ENCODE data around the gene TMED5. TPM values are rescaled to one million over a fixed set of nuclear protein-coding genes. Genes with fewer than 3 reads are reported as not detected.

Gene TMED5
- total RNA-seq, 1 donor from 2014 or later, result 38.3 TPM

- no peak for TF ChIP-seq CTCF (conservative IDR thresholded peaks at IDR 0.05)
- Mint-ChIP-seq H3K9me3 (peaks cover under 1% of the 10 kb centered on the region), H3K27me3 (ENCODE audit: low read depth) (no peaks in the 10 kb centered on the region), H3K27ac (ENCODE audit: unreplicated experiment) (no peak overlapping the region), H3K4me1 (no peaks in the 10 kb centered on the region), H3K4me3 (no peak overlapping the region), H3K36me3 (ENCODE audit: low read depth) (peaks cover 26% of the 10 kb centered on the region)
- DNase-seq (ENCODE audit: low read depth, low spot score), result no peak
Measured at GRCh38 chr1:93215322-93215721, 35.1 kb upstream of the TMED5 start.

GRCh38 chr1:93207211-93207610, 27.0 kb upstream of the TMED5 start:
- H3K9me3 Mint-ChIP-seq, result no peaks in the 10 kb centered on the region
- peaks cover 4% of the 10 kb centered on the region for H3K36me3 Mint-ChIP-seq (ENCODE audit: low read depth)
- no peak overlapping the region for H3K27ac Mint-ChIP-seq (ENCODE audit: unreplicated experiment)
- no peak for DNase-seq (ENCODE audit: low read depth, low spot score)
- no peaks in the 10 kb centered on the region for H3K4me1 Mint-ChIP-seq
- no peaks in the 10 kb centered on the region for H3K27me3 Mint-ChIP-seq (ENCODE audit: low read depth)
- TF ChIP-seq CTCF (conservative IDR thresholded peaks at IDR 0.05), result no peak
- no peak overlapping the region for H3K4me3 Mint-ChIP-seq

GRCh38 chr1:93206567-93206954, 26.3 kb upstream of the TMED5 start:
- Mint-ChIP-seq H3K4me1 (no peaks in the 10 kb centered on the region), H3K4me3 (no peak overlapping the region), H3K9me3 (no peaks in the 10 kb centered on the region), H3K36me3 (ENCODE audit: low read depth) (peaks cover 4% of the 10 kb centered on the region), H3K27ac (ENCODE audit: unreplicated experiment) (no peak overlapping the region), H3K27me3 (ENCODE audit: low read depth) (no peaks in the 10 kb centered on the region)
- TF ChIP-seq CTCF (conservative IDR thresholded peaks at IDR 0.05), result no peak
- DNase-seq (ENCODE audit: low read depth, low spot score), result no peak

- H3K4me1 Mint-ChIP-seq, result no peaks in the 10 kb centered on the region
- H3K27me3 Mint-ChIP-seq (ENCODE audit: low read depth), result no peaks in the 10 kb centered on the region
- no peak overlapping the region for H3K4me3 Mint-ChIP-seq
- no peak overlapping the region for H3K27ac Mint-ChIP-seq (ENCODE audit: unreplicated experiment)
- TF ChIP-seq CTCF (conservative IDR thresholded peaks at IDR 0.05), result no peak
- H3K36me3 Mint-ChIP-seq (ENCODE audit: low read depth), result peaks cover 4% of the 10 kb centered on the region
- no peak for DNase-seq (ENCODE audit: low read depth, low spot score)
- no peaks in the 10 kb centered on the region for H3K9me3 Mint-ChIP-seq
Measured at GRCh38 chr1:93205892-93206566, 25.8 kb upstream of the TMED5 start.

GRCh38 chr1:93200714-93201113, 20.5 kb upstream of the TMED5 start:
- Mint-ChIP-seq H3K36me3 (ENCODE audit: low read depth) (peaks cover 8% of the 10 kb centered on the region), H3K9me3 (no peaks in the 10 kb centered on the region), H3K27me3 (ENCODE audit: low read depth) (no peaks in the 10 kb centered on the region), H3K4me3 (no peak overlapping the region), H3K27ac (ENCODE audit: unreplicated experiment) (no peak overlapping the region), H3K4me1 (no peaks in the 10 kb centered on the region)
- no peak for DNase-seq (ENCODE audit: low read depth, low spot score)
- TF ChIP-seq CTCF (conservative IDR thresholded peaks at IDR 0.05), result no peak

Data from neural crest cell (in vitro differentiated cells).